HCT116 (cell line): ENCODE measurements around the gene NLN.

Experiments
- CTCF ChIP-seq, 3 experiments: fragments of 200-600 bp in 1 of 3; sonication (generic) in 1 of 3; IDR thresholded peaks in 2 of 3; conservative IDR thresholded peaks in 1 of 3; 2 replicates each; pipeline ENCODE4 v1.5.1; 2012 to 2017; ENCODE audit warnings: low read depth in 2 of 3, low read length in 2 of 3, antibody characterized with exemption in 1 of 3, borderline replicate concordance in 1 of 3, control low read depth in 1 of 3, mild to moderate bottlenecking in 1 of 3, mixed read lengths in 1 of 3, mixed run types in 1 of 3, moderate library complexity in 1 of 3; ENCODE audit not compliant: insufficient read depth in 1 of 3
- POLR2A ChIP-seq: IDR thresholded peaks from 2 replicates; pipeline ENCODE4 v1.7.0; 2011; ENCODE audit warnings: borderline replicate concordance; ENCODE audit not compliant: insufficient read depth, insufficient read length; ENCODE audit errors: extremely low read depth
- POLR2AphosphoS5 ChIP-seq: IDR thresholded peaks from 2 replicates; pipeline ENCODE4 v1.6.1; 2011; ENCODE audit warnings: mild to moderate bottlenecking, low read depth, low read length, moderate library complexity
- REST ChIP-seq: IDR thresholded peaks from 2 replicates; pipeline ENCODE4 v1.6.1; 2012; ENCODE audit warnings: low read depth
- TF ChIP-seq, protein P1 (sequence below): IDR thresholded peaks from 2 replicates; pipeline ENCODE4 v1.6.1; 2011; ENCODE audit warnings: mild to moderate bottlenecking, low read length, moderate library complexity; ENCODE audit not compliant: insufficient replicate concordance; ENCODE audit errors: extremely low read depth

DNA sequence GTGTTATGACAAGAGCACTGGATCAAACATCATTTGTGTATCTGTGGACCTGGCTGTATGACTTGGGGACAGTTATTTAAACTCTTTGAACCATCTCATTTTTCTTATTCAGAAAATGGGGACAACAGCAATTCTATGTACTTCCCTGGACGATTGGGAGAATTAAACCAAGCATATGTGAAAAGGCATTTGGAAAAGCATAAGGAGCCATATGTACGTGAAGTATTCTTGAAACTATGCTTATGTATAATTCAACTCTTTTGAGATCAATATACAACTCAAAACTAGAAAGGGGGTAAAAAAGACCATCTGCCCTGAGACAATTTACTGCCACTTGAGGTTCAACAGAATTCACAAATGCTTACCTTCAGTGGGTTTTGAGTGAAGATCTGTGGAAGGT, 75.5 kb downstream of the NLN start:
- no peak for TF ChIP-seq REST
- TF ChIP-seq CTCF (IDR thresholded peaks at IDR 0.05 in 2 of 3, conservative IDR thresholded peaks at IDR 0.05 in 1 of 3; ENCODE audit: borderline replicate concordance in 1 of 3, insufficient read depth in 1 of 3, low read depth in 2 of 3, low read length in 2 of 3), result no peak
- TF ChIP-seq, protein P1, sequence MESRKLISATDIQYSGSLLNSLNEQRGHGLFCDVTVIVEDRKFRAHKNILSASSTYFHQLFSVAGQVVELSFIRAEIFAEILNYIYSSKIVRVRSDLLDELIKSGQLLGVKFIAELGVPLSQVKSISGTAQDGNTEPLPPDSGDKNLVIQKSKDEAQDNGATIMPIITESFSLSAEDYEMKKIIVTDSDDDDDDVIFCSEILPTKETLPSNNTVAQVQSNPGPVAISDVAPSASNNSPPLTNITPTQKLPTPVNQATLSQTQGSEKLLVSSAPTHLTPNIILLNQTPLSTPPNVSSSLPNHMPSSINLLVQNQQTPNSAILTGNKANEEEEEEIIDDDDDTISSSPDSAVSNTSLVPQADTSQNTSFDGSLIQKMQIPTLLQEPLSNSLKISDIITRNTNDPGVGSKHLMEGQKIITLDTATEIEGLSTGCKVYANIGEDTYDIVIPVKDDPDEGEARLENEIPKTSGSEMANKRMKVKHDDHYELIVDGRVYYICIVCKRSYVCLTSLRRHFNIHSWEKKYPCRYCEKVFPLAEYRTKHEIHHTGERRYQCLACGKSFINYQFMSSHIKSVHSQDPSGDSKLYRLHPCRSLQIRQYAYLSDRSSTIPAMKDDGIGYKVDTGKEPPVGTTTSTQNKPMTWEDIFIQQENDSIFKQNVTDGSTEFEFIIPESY, result no peak
- no peak for TF ChIP-seq POLR2A
- TF ChIP-seq POLR2AphosphoS5, result no peak
